ENCODE results near the gene DTNB.

Gene DTNB

DNA sequence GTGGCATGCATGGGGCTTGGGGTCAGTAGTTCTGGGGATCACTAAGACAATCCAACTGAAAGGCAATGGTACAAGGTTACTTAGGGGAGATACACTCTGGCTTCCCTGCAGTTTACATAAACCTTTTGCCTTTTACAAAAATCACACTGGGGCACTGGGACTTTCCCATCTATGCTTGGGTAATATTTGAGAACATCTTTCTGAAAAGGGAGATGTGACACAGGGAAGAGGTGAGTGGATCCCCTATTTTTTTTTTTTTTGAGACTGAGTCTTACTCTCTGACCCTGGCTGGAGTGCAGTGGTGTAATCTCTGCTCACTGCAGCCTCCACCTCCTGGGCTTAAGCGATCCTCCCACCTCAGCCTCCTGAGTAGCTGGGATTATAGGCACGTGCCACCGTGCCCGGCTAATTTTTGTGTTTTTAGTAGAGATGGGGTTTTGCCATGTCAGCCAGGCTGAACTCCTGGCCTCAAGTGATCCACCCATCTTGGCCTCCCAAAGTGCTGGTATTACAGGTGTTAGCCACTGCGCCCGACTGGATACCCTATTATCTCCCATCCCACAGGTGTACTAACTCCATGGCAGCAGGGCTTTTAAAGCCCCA is 248.8 kb downstream of the DTNB start:
- Histone ChIP-seq H3K27ac (ENCODE audit: low read depth, low read length) (no peak overlapping the region), H3K9ac (ENCODE audit: low read length) (no peak overlapping the region), H3K4me3 (ENCODE audit: insufficient read depth, low read length, poor library complexity, severe bottlenecking) (no peak overlapping the region), H4K20me1 (ENCODE audit: low read depth, low read length) (no peaks in the 10 kb centered on the region), H3K9me2 (replicated peaks; ENCODE audit: insufficient read depth, low read length) (no peaks in the 10 kb centered on the region), H3K4me2 (ENCODE audit: low read depth, low read length, poor library complexity, severe bottlenecking) (no peak overlapping the region), H2AFZ (ENCODE audit: low read depth, low read length, severe bottlenecking) (no peak overlapping the region), H3K79me2 (ENCODE audit: insufficient read depth, low read length) (no peaks in the 10 kb centered on the region), H3K36me3 (ENCODE audit: low read length) (no peaks in the 10 kb centered on the region), H3K9me3 (ENCODE audit: insufficient read depth, low read length) (no peaks in the 10 kb centered on the region), H3K27me3 (ENCODE audit: low read length) (no peaks in the 10 kb centered on the region), H3F3A (ENCODE audit: insufficient read depth) (peaks cover 24% of the 10 kb centered on the region)
- TF ChIP-seq, protein P1, sequence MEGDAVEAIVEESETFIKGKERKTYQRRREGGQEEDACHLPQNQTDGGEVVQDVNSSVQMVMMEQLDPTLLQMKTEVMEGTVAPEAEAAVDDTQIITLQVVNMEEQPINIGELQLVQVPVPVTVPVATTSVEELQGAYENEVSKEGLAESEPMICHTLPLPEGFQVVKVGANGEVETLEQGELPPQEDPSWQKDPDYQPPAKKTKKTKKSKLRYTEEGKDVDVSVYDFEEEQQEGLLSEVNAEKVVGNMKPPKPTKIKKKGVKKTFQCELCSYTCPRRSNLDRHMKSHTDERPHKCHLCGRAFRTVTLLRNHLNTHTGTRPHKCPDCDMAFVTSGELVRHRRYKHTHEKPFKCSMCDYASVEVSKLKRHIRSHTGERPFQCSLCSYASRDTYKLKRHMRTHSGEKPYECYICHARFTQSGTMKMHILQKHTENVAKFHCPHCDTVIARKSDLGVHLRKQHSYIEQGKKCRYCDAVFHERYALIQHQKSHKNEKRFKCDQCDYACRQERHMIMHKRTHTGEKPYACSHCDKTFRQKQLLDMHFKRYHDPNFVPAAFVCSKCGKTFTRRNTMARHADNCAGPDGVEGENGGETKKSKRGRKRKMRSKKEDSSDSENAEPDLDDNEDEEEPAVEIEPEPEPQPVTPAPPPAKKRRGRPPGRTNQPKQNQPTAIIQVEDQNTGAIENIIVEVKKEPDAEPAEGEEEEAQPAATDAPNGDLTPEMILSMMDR (IDR thresholded peaks at IDR 0.05; ENCODE audit: insufficient read depth, low read length, poor library complexity, severe bottlenecking), result no peak
- TF ChIP-seq EZH2phosphoT487 (conservative IDR thresholded peaks at IDR 0.05; ENCODE audit: low read length), result no peak

DNA sequence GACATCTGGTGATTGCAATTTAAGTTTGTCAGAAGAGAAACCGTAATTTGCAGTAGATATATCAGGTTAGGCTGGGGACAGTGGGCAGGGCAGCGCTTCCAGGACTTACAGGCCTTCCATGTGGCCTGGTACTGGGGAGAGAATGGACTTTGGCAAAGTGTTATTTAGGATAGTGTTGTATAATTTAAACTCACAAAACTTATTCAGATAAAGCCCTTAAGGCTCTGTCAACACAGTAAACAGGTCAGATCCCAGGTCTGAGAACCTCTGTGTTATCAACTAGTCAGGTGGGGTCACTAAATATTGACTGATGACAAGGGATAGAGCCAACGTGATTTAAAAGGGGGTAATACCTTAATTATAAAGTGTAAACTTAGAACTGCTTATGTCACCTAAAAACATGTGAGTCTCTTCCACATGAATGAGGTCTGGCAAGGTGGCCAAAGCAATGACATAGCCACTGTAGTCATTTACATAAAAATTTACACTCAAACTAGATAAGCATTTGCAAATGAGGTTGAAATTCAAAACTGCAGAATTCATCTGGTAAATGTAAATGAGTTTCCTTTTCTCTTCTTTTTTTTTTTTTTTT is 251.5 kb downstream of the DTNB start:
- Histone ChIP-seq H3F3A (ENCODE audit: insufficient read depth) (peaks cover 39% of the 10 kb centered on the region), H3K9me2 (replicated peaks; ENCODE audit: insufficient read depth, low read length) (no peaks in the 10 kb centered on the region), H3K36me3 (ENCODE audit: low read length) (no peaks in the 10 kb centered on the region), H4K20me1 (ENCODE audit: low read depth, low read length) (no peaks in the 10 kb centered on the region), H3K79me2 (ENCODE audit: insufficient read depth, low read length) (no peaks in the 10 kb centered on the region), H3K9me3 (ENCODE audit: insufficient read depth, low read length) (no peaks in the 10 kb centered on the region), H3K27ac (ENCODE audit: low read depth, low read length) (peak overlapping the region; percentile 91), H3K4me2 (ENCODE audit: low read depth, low read length, poor library complexity, severe bottlenecking) (peak overlapping the region; percentile 60), H3K27me3 (ENCODE audit: low read length) (no peaks in the 10 kb centered on the region), H3K9ac (ENCODE audit: low read length) (peak overlapping the region; percentile 31), H2AFZ (ENCODE audit: low read depth, low read length, severe bottlenecking) (no peak overlapping the region), H3K4me3 (ENCODE audit: insufficient read depth, low read length, poor library complexity, severe bottlenecking) (no peak overlapping the region)
- TF ChIP-seq EZH2phosphoT487 (conservative IDR thresholded peaks at IDR 0.05; ENCODE audit: low read length), result no peak
- TF ChIP-seq, protein P1 (IDR thresholded peaks at IDR 0.05; ENCODE audit: insufficient read depth, low read length, poor library complexity, severe bottlenecking), result no peak

DNA sequence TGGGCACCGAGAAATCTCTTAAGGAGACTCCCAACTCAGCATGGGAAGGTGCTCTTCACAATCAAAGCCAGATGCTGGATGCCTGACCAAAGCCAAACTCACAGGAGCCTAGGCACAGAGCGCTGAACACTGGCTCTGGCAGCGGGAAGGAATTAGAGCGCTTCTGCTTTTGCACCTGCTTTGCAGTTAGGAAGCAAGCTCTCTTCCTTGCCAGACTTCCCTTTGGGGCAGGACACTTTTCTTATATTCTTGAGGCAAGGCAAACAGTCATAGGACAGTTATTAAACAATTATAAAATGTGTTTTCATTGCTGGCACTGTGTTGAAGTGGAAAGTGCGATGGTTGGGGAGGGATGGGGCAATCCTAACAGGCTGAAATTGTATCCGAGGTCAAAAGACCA is 252.1 kb downstream of the DTNB start:
- H3K27ac ChIP-seq (ENCODE audit: low read depth, low read length), result peak overlapping the region; percentile 91
- H3K79me2 ChIP-seq (ENCODE audit: insufficient read depth, low read length), result no peaks in the 10 kb centered on the region
- peak overlapping the region; percentile 60 for H3K4me2 ChIP-seq (ENCODE audit: low read depth, low read length, poor library complexity, severe bottlenecking)
- peak overlapping the region; percentile 26 for H3K4me3 ChIP-seq (ENCODE audit: insufficient read depth, low read length, poor library complexity, severe bottlenecking)
- H3K9ac ChIP-seq (ENCODE audit: low read length), result peak overlapping the region; percentile 31
- no peaks in the 10 kb centered on the region for H3K9me2 ChIP-seq (replicated peaks; ENCODE audit: insufficient read depth, low read length)
- no peak for TF ChIP-seq EZH2phosphoT487 (conservative IDR thresholded peaks at IDR 0.05; ENCODE audit: low read length)
- H3K36me3 ChIP-seq (ENCODE audit: low read length), result no peaks in the 10 kb centered on the region
- H2AFZ ChIP-seq (ENCODE audit: low read depth, low read length, severe bottlenecking), result no peak overlapping the region
- no peaks in the 10 kb centered on the region for H3K9me3 ChIP-seq (ENCODE audit: insufficient read depth, low read length)
- no peaks in the 10 kb centered on the region for H4K20me1 ChIP-seq (ENCODE audit: low read depth, low read length)
- no peaks in the 10 kb centered on the region for H3K27me3 ChIP-seq (ENCODE audit: low read length)
- H3F3A ChIP-seq (ENCODE audit: insufficient read depth), result peaks cover 40% of the 10 kb centered on the region

DNA sequence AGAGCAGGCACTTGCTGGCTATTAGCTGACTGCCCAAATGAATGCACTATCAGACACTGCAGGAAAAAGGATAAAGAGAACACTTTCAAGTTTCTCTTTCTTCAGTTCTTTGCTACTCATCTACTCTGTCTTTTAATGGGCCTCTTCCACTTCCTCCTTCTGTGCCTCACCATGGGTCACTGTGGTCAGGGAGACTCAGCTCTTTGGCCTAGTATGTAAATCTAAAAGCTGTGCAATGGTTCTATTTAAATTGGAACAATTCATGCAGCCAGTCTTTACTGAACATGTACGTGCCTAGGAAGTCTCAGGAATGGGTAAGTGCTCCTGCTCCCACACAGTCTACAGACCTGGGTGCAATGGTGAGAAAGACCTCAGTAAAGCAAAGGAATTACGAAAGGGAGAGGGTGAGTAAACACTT is 252.5 kb downstream of the DTNB start:
- no peak overlapping the region for H2AFZ ChIP-seq (ENCODE audit: low read depth, low read length, severe bottlenecking)
- H3K4me2 ChIP-seq (ENCODE audit: low read depth, low read length, poor library complexity, severe bottlenecking), result peak overlapping the region; percentile 60
- peak overlapping the region; percentile 26 for H3K4me3 ChIP-seq (ENCODE audit: insufficient read depth, low read length, poor library complexity, severe bottlenecking)
- no peaks in the 10 kb centered on the region for H3K27me3 ChIP-seq (ENCODE audit: low read length)
- no peaks in the 10 kb centered on the region for H3K9me3 ChIP-seq (ENCODE audit: insufficient read depth, low read length)
- H3K36me3 ChIP-seq (ENCODE audit: low read length), result no peaks in the 10 kb centered on the region
- no peaks in the 10 kb centered on the region for H4K20me1 ChIP-seq (ENCODE audit: low read depth, low read length)
- peak overlapping the region; percentile 31 for H3K9ac ChIP-seq (ENCODE audit: low read length)
- peaks cover 45% of the 10 kb centered on the region for H3F3A ChIP-seq (ENCODE audit: insufficient read depth)
- peak overlapping the region; percentile 91 for H3K27ac ChIP-seq (ENCODE audit: low read depth, low read length)
- TF ChIP-seq, protein P1 (IDR thresholded peaks at IDR 0.05; ENCODE audit: insufficient read depth, low read length, poor library complexity, severe bottlenecking), result no peak
- TF ChIP-seq EZH2phosphoT487 (conservative IDR thresholded peaks at IDR 0.05; ENCODE audit: low read length), result no peak
- no peaks in the 10 kb centered on the region for H3K79me2 ChIP-seq (ENCODE audit: insufficient read depth, low read length)
- H3K9me2 ChIP-seq (replicated peaks; ENCODE audit: insufficient read depth, low read length), result no peaks in the 10 kb centered on the region
